ENCODE measurements around the gene CCNT2. TPM values are rescaled to one million over a fixed set of nuclear protein-coding genes. Genes with fewer than 3 reads are reported as not detected.

The CCNT2 gene
- polyA plus RNA-seq, 1 of the 3 experiments (the other 2 are of a cell fraction) = 5.3 TPM

- CTCF ChIA-PET = interaction anchor here (1.2 kb wide), 1 partner anchor 10 kb away, joined by 5 read pairs; no protein-coding TSS in a partner anchor
- Histone ChIP-seq H3K4me3 (ENCODE audit: low read depth in 2 of 2, low read length in 1 of 2) (no peak overlapping the region), H3K4me2 (no peak overlapping the region), H3K4me1 (ENCODE audit: control insufficient read depth in 1 of 2, insufficient read depth in 2 of 2, low read depth in 1 of 2, low read length in 1 of 2) (no peaks in the 10 kb centered on the region), H3K36me3 (replicated peaks in 1 of 2; ENCODE audit: control insufficient read depth in 1 of 2, insufficient read depth in 2 of 2, low read length in 1 of 2) (no peaks in the 10 kb centered on the region), H3K9me2 (no peaks in the 10 kb centered on the region), H3F3A (replicated peaks; ENCODE audit: insufficient read depth) (peaks cover 8% of the 10 kb centered on the region), H3K9ac (no peak overlapping the region), H4K20me1 (ENCODE audit: insufficient read depth) (no peaks in the 10 kb centered on the region), H3K27me3 (ENCODE audit: insufficient read depth) (no peaks in the 10 kb centered on the region), H2AFZ (ENCODE audit: low read depth) (no peak overlapping the region), H3K9me3 (no peaks in the 10 kb centered on the region), H3K27ac (ENCODE audit: low read depth in 2 of 2, low read length in 1 of 2) (no peak overlapping the region), H3K79me2 (ENCODE audit: insufficient read depth) (no peaks in the 10 kb centered on the region)
- 35% methylated on average over 2 of the region's 2 CpGs for WGBS (ENCODE audit: low lambda C conversion rate)
- no peak for DNase-seq
- TF ChIP-seq REST (IDR thresholded peaks at IDR 0.05; ENCODE audit: low read depth, low read length) (no peak), USF1 (IDR thresholded peaks at IDR 0.05; ENCODE audit: borderline replicate concordance, low read depth) (no peak), GABPA (IDR thresholded peaks at IDR 0.05; ENCODE audit: low read depth) (no peak), RAD21 (IDR thresholded peaks at IDR 0.05; ENCODE audit: low read length) (no peak), MXI1 (IDR thresholded peaks at IDR 0.05; ENCODE audit: low read depth, low read length) (no peak), EZH2phosphoT487 (IDR thresholded peaks at IDR 0.05; ENCODE audit: borderline replicate concordance, low read depth) (no peak)
- POLR2A ChIA-PET = no interaction called here
These were observed 7.7 kb upstream of the CCNT2 start for GRCh38 chr2:134910763-134911399.

- ChIA-PET POLR2A (no interaction called here), CTCF (interaction anchor here (1.2 kb wide), 1 partner anchor 10 kb away, joined by 5 read pairs; no protein-coding TSS in a partner anchor)
- whole genome bisulfite sequencing (ENCODE audit: low lambda C conversion rate) = 54% methylated on average over 3 of the region's 3 CpGs
- no peaks in the 10 kb centered on the region for H3K9me2 ChIP-seq
- H3K4me2 ChIP-seq = no peak overlapping the region
- H3K27ac ChIP-seq (ENCODE audit: low read depth in 2 of 2, low read length in 1 of 2) = no peak overlapping the region
- no peaks in the 10 kb centered on the region for H4K20me1 ChIP-seq (ENCODE audit: insufficient read depth)
- no peak overlapping the region for H3K4me3 ChIP-seq (ENCODE audit: low read depth in 2 of 2, low read length in 1 of 2)
- H3K36me3 ChIP-seq (replicated peaks in 1 of 2; ENCODE audit: control insufficient read depth in 1 of 2, insufficient read depth in 2 of 2, low read length in 1 of 2) = no peaks in the 10 kb centered on the region
- no peaks in the 10 kb centered on the region for H3K9me3 ChIP-seq
- no peak for DNase-seq
- no peak overlapping the region for H2AFZ ChIP-seq (ENCODE audit: low read depth)
- H3K9ac ChIP-seq = no peak overlapping the region
- H3F3A ChIP-seq (replicated peaks; ENCODE audit: insufficient read depth) = peaks cover 8% of the 10 kb centered on the region
- H3K4me1 ChIP-seq (ENCODE audit: control insufficient read depth in 1 of 2, insufficient read depth in 2 of 2, low read depth in 1 of 2, low read length in 1 of 2) = no peaks in the 10 kb centered on the region
- no peaks in the 10 kb centered on the region for H3K27me3 ChIP-seq (ENCODE audit: insufficient read depth)
- no peaks in the 10 kb centered on the region for H3K79me2 ChIP-seq (ENCODE audit: insufficient read depth)
- no peak for TF ChIP-seq MEF2A (IDR thresholded peaks at IDR 0.05; ENCODE audit: borderline replicate concordance, low read depth)
- no peak for TF ChIP-seq MXI1 (IDR thresholded peaks at IDR 0.05; ENCODE audit: low read depth, low read length)
- no peak for TF ChIP-seq EZH2phosphoT487 (IDR thresholded peaks at IDR 0.05; ENCODE audit: borderline replicate concordance, low read depth)
- no peak for TF ChIP-seq TCF12 (IDR thresholded peaks at IDR 0.05)
- no peak for TF ChIP-seq IRF3 (IDR thresholded peaks at IDR 0.05; ENCODE audit: low read depth, low read length)
- TF ChIP-seq MAX (IDR thresholded peaks at IDR 0.05; ENCODE audit: low read depth) = no peak
- no peak for TF ChIP-seq RAD21 (IDR thresholded peaks at IDR 0.05; ENCODE audit: low read length)
- TF ChIP-seq FOXM1 (IDR thresholded peaks at IDR 0.05; ENCODE audit: low read depth) = no peak
- TF ChIP-seq CHD2 (IDR thresholded peaks at IDR 0.05; ENCODE audit: low read length, partially characterized antibody) = no peak
- TF ChIP-seq PBX3 (IDR thresholded peaks at IDR 0.05) = no peak
- no peak for TF ChIP-seq NRF1 (IDR thresholded peaks at IDR 0.05; ENCODE audit: low read depth, low read length)
- TF ChIP-seq CTCF (IDR thresholded peaks at IDR 0.05) = no peak
- TF ChIP-seq NFIC (IDR thresholded peaks at IDR 0.05; ENCODE audit: borderline replicate concordance) = no peak
- no peak for TF ChIP-seq GABPA (IDR thresholded peaks at IDR 0.05; ENCODE audit: low read depth)
- TF ChIP-seq TEAD4 (IDR thresholded peaks at IDR 0.05; ENCODE audit: borderline replicate concordance, insufficient read depth) = no peak
- no peak for TF ChIP-seq ELF1 (IDR thresholded peaks at IDR 0.05)
- no peak for TF ChIP-seq JUND (IDR thresholded peaks at IDR 0.05)
These were observed 7.2 kb upstream of the CCNT2 start for GRCh38 chr2:134911400-134911785.
